H9 (cell line): ENCODE data around the gene EFTUD2. TPM values are rescaled to one million over a fixed set of nuclear protein-coding genes. Genes with fewer than 3 reads are reported as not detected.

Experiments
- DNase-seq: peaks from one replicate; pipeline ENCODE4 v3.0.0-alpha.2; 2017
- H2AFZ ChIP-seq: one replicate; pipeline ENCODE4 v1.6.1; 2013; ENCODE audit warnings: mild to moderate bottlenecking, low read length, control low read depth, moderate library complexity
- H2AK5ac ChIP-seq: 2 replicates; pipeline ENCODE4 v1.6.1; 2013; ENCODE audit warnings: low read length, control low read depth, mixed read lengths; ENCODE audit not compliant: insufficient read length
- H2BK120ac ChIP-seq: one replicate; pipeline ENCODE4 v1.6.1; 2013; ENCODE audit warnings: low read depth, mild to moderate bottlenecking, low read length, control low read depth, inconsistent platforms; ENCODE audit not compliant: poor library complexity, severe bottlenecking
- H2BK12ac ChIP-seq: 2 replicates; pipeline ENCODE4 v1.6.1; 2013; ENCODE audit warnings: low read length, control low read depth, mixed read lengths, low read depth; ENCODE audit not compliant: insufficient read length
- H2BK15ac ChIP-seq: 2 replicates; pipeline ENCODE4 v1.6.1; 2013; ENCODE audit warnings: low read depth, low read length, control low read depth
- H2BK20ac ChIP-seq: one replicate; pipeline ENCODE4 v1.6.1; 2013; ENCODE audit warnings: low read depth, mild to moderate bottlenecking, low read length, control low read depth, inconsistent platforms; ENCODE audit not compliant: poor library complexity, severe bottlenecking
- H2BK5ac ChIP-seq: 2 replicates; pipeline ENCODE4 v1.6.1; 2013; ENCODE audit warnings: low read length, control low read depth, mixed read lengths; ENCODE audit not compliant: insufficient read length
- H3K14ac ChIP-seq: 2 replicates; pipeline ENCODE4 v1.6.1; 2013; ENCODE audit warnings: low read length, control low read depth; ENCODE audit not compliant: insufficient read depth
- H3K18ac ChIP-seq: 2 replicates; pipeline ENCODE4 v1.6.1; 2013; ENCODE audit warnings: low read depth, mild to moderate bottlenecking, mixed read lengths, low read length, control low read depth; ENCODE audit not compliant: insufficient read length
- H3K23ac ChIP-seq: 2 replicates; pipeline ENCODE4 v1.6.1; 2013; ENCODE audit warnings: low read length, control low read depth, mixed read lengths, low read depth; ENCODE audit not compliant: insufficient read length
- H3K23me2 ChIP-seq: 2 replicates; pipeline ENCODE4 v1.6.1; 2013; ENCODE audit warnings: low read depth, mild to moderate bottlenecking, mixed read lengths, low read length, control low read depth; ENCODE audit not compliant: insufficient read length, poor library complexity, severe bottlenecking
- H3K27ac ChIP-seq: 2 replicates; pipeline ENCODE4 v1.5.1; 2013; ENCODE audit warnings: low read length, control low read depth, mixed read lengths, low read depth; ENCODE audit not compliant: insufficient read length
- H3K27me3 ChIP-seq: 2 replicates; pipeline ENCODE4 v1.6.1; 2013; ENCODE audit warnings: low read length, control low read depth, inconsistent platforms; ENCODE audit not compliant: insufficient read depth
- H3K4ac ChIP-seq: 2 replicates; pipeline ENCODE4 v1.6.1; 2013; ENCODE audit warnings: low read depth, mild to moderate bottlenecking, control low read depth, inconsistent platforms, low read length, moderate library complexity
- H3K4me1 ChIP-seq: 2 replicates; pipeline ENCODE4 v1.6.1; 2013; ENCODE audit warnings: low read length, control low read depth, inconsistent platforms; ENCODE audit not compliant: insufficient read depth
- H3K4me2 ChIP-seq: 2 replicates; pipeline ENCODE4 v1.6.1; 2013; ENCODE audit warnings: low read length, control low read depth, mixed read lengths; ENCODE audit not compliant: insufficient read length, insufficient read depth
- H3K56ac ChIP-seq: 2 replicates; pipeline ENCODE4 v1.6.1; 2013; ENCODE audit warnings: low read depth, mild to moderate bottlenecking, mixed read lengths, low read length, control low read depth; ENCODE audit not compliant: insufficient read length
- H3K79me1 ChIP-seq: 2 replicates; pipeline ENCODE4 v1.6.1; 2013; ENCODE audit warnings: low read depth, mild to moderate bottlenecking, moderate library complexity, low read length, control low read depth, inconsistent platforms; ENCODE audit not compliant: insufficient read depth, poor library complexity, severe bottlenecking
- H3K79me2 ChIP-seq: 2 replicates; pipeline ENCODE4 v1.6.1; 2013; ENCODE audit warnings: low read length, control low read depth, inconsistent platforms; ENCODE audit not compliant: insufficient read depth
- H3K9ac ChIP-seq: 2 replicates; pipeline ENCODE4 v1.6.1; 2013; ENCODE audit warnings: low read length, control low read depth, mixed read lengths; ENCODE audit not compliant: insufficient read length; ENCODE audit errors: extremely low read depth
- H3K9me3 ChIP-seq: one replicate; pipeline ENCODE4 v1.6.1; 2013; ENCODE audit warnings: low read depth, low read length, inconsistent platforms; ENCODE audit not compliant: control insufficient read depth
- H3T11ph ChIP-seq: one replicate; pipeline ENCODE4 v1.6.1; 2013; ENCODE audit warnings: mild to moderate bottlenecking, low read length, control low read depth, inconsistent platforms
- H4K20me1 ChIP-seq: one replicate; pipeline ENCODE4 v1.6.1; 2013; ENCODE audit not compliant: control insufficient read depth, insufficient read length, insufficient read depth
- H4K5ac ChIP-seq: 2 replicates; pipeline ENCODE4 v1.6.1; 2013; ENCODE audit warnings: low read depth, mild to moderate bottlenecking, mixed read lengths, low read length, control low read depth; ENCODE audit not compliant: insufficient read length
- H4K8ac ChIP-seq: replicated peaks from 2 replicates; pipeline ENCODE4 v1.6.1; 2013; ENCODE audit warnings: low read length, control low read depth, mixed read lengths, low read depth; ENCODE audit not compliant: insufficient read length
- H4K91ac ChIP-seq: 2 replicates; pipeline ENCODE4 v1.6.1; 2013; ENCODE audit warnings: low read depth, mild to moderate bottlenecking, moderate library complexity, mixed read lengths, low read length, control low read depth; ENCODE audit not compliant: insufficient read length
- H3K27ac Mint-ChIP-seq, 3 experiments: 2 replicates in 2 of 3; 3 replicates in 1 of 3; pipeline ENCODE4 v1.8.0; 2020 to 2021; ENCODE audit warnings: mixed read lengths in 3 of 3, mild to moderate bottlenecking in 1 of 3, moderate library complexity in 1 of 3
- H3K27me3 Mint-ChIP-seq: 2 replicates; pipeline ENCODE4 v1.8.0; 2021; ENCODE audit warnings: low read depth, mild to moderate bottlenecking, moderate library complexity, mixed read lengths
- H3K36me3 Mint-ChIP-seq, 3 experiments: 2 replicates in 2 of 3; 3 replicates in 1 of 3; pipeline ENCODE4 v1.8.0; 2020 to 2021; ENCODE audit warnings: low read depth in 3 of 3, mixed read lengths in 3 of 3; ENCODE audit not compliant: insufficient read depth in 1 of 3
- H3K4me1 Mint-ChIP-seq, 2 experiments: 2 replicates each; pipeline ENCODE4 v1.8.0; 2020; ENCODE audit warnings: mixed read lengths in 2 of 2
- H3K4me3 Mint-ChIP-seq, 2 experiments: 2 replicates in 1 of 2; 3 replicates in 1 of 2; pipeline ENCODE4 v1.8.0; 2020 to 2021; ENCODE audit warnings: mild to moderate bottlenecking in 2 of 2, mixed read lengths in 2 of 2, moderate library complexity in 1 of 2
- H3K9me3 Mint-ChIP-seq, 2 experiments: 2 replicates in 1 of 2; 3 replicates in 1 of 2; pipeline ENCODE4 v1.8.0; 2020; ENCODE audit warnings: mild to moderate bottlenecking in 2 of 2, mixed read lengths in 2 of 2, moderate library complexity in 1 of 2
- WGBS: extraction: QIAGEN DNeasy Blood & Tissue Kit; methylation state at CpG from one replicate; pipeline ENCODE4 v1.1.7; 2013; ENCODE audit warnings: missing lambda C conversion rate, low lambda C conversion rate, mixed read lengths; ENCODE audit not compliant: insufficient read length; ENCODE audit errors: extremely low coverage; 5-methylcytosine and 5-hydroxymethylcytosine counted together
- total RNA-seq: library from RNA; stranded (reverse); gene quantifications from 2 replicates; pipeline ENCODE4 v1.2.1, GENCODE V29; 2021
- TF ChIP-seq, protein P1 (sequence below): fragments of 200-600 bp; sonication (generic); conservative IDR thresholded peaks from 3 replicates; pipeline ENCODE4 v1.8.0; 2021; ENCODE audit warnings: antibody characterized with exemption, mild to moderate bottlenecking

Gene EFTUD2
- total RNA-seq, 1 experiment from 2014 or later: 150 TPM

DNA sequence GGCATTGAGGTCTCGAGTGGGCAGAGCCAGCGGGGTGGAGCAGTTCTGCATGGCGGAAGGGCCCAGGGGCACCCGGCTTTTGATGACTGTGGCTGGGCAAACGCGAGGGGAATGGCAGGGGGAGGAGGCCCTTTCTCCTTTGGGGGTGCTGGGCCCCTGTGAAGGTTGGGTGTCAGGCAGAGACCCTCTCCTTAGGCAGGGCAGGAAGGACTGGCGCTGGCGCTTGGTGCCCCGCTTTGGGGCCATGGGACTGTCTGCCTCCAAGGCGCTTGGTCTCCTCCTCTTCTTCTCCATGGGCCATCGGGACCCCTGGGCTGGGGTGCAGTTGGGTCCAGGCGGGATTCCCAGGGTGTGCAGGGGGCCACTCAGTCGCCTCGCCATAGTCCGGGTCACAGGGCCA is 28.9 kb upstream of the EFTUD2 start:
- no peak overlapping the region for H3K18ac ChIP-seq
- Mint-ChIP-seq H3K36me3 (peaks cover 41 to 78% (median 75%) of the 10 kb centered on the region in 3 experiments), H3K27me3 (no peaks in the 10 kb centered on the region; the same call in 1 of the 2 replicates), H3K4me1 (peaks cover 0 to 8% of the 10 kb centered on the region in 2 experiments; a peak in 1 of 4 replicates), H3K27ac (no peak overlapping the region), H3K4me3 (no peak overlapping the region), H3K9me3 (no peaks in the 10 kb centered on the region)
- no peaks in the 10 kb centered on the region for H4K20me1 ChIP-seq
- H3K14ac ChIP-seq: no peak overlapping the region
- no peak overlapping the region for H4K8ac ChIP-seq
- no peak overlapping the region for H3T11ph ChIP-seq
- no peaks in the 10 kb centered on the region for H3K79me2 ChIP-seq
- no peak overlapping the region for H4K5ac ChIP-seq
- H3K4me2 ChIP-seq: no peak overlapping the region
- no peak overlapping the region for H3K56ac ChIP-seq
- no peak overlapping the region for H3K27ac ChIP-seq
- no peak overlapping the region for H2BK12ac ChIP-seq
- H3K23me2 ChIP-seq: no peaks in the 10 kb centered on the region
- H3K79me1 ChIP-seq: no peaks in the 10 kb centered on the region
- no peak overlapping the region for H4K91ac ChIP-seq
- no peak overlapping the region for H2BK20ac ChIP-seq
- no peak overlapping the region for H2AFZ ChIP-seq
- H3K9ac ChIP-seq: no peak overlapping the region
- H3K27me3 ChIP-seq: no peaks in the 10 kb centered on the region
- no peak overlapping the region for H2BK120ac ChIP-seq
- no peak overlapping the region for H3K4ac ChIP-seq
- no peak for DNase-seq
- TF ChIP-seq, protein P1, sequence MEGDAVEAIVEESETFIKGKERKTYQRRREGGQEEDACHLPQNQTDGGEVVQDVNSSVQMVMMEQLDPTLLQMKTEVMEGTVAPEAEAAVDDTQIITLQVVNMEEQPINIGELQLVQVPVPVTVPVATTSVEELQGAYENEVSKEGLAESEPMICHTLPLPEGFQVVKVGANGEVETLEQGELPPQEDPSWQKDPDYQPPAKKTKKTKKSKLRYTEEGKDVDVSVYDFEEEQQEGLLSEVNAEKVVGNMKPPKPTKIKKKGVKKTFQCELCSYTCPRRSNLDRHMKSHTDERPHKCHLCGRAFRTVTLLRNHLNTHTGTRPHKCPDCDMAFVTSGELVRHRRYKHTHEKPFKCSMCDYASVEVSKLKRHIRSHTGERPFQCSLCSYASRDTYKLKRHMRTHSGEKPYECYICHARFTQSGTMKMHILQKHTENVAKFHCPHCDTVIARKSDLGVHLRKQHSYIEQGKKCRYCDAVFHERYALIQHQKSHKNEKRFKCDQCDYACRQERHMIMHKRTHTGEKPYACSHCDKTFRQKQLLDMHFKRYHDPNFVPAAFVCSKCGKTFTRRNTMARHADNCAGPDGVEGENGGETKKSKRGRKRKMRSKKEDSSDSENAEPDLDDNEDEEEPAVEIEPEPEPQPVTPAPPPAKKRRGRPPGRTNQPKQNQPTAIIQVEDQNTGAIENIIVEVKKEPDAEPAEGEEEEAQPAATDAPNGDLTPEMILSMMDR: no peak
- H2AK5ac ChIP-seq: no peak overlapping the region
- no peak overlapping the region for H2BK5ac ChIP-seq
- H3K9me3 ChIP-seq: no peaks in the 10 kb centered on the region
- no peak overlapping the region for H2BK15ac ChIP-seq
- WGBS: no CpG with 5 or more reads among the region's 15 CpGs
- no peaks in the 10 kb centered on the region for H3K4me1 ChIP-seq
- no peak overlapping the region for H3K23ac ChIP-seq
